HepG2 (cell line): ENCODE measurements around the gene FNDC3B. TPM values are rescaled to one million over a fixed set of nuclear protein-coding genes. Genes with fewer than 3 reads are reported as not detected.

Source experiments
- ATAC-seq: fragments of 200-7000 bp; cut with Tn5 transposase; 3 replicates; pipeline ENCODE4 v1.9.1; 2020; ENCODE audit warnings: mild to moderate bottlenecking, moderate library complexity
- BruUV-seq: library from RNA; stranded (reverse); fragments of 400-500 nt; replicated peaks from 2 replicates; lab custom pipeline; 2021; lab: Mats Ljungman, UMichigan
- CTCF ChIA-PET: fragments of 300-600 bp; formaldehyde crosslinking; extraction: SDS; loops from one replicate; lab custom pipeline; 2021; ENCODE audit warnings: low total read pairs, inconsistent platforms, low intra/inter-chr PET ratio; lab: Yijun Ruan, JAX
- POLR2A ChIA-PET: fragments of 350-600 bp; sonication (Branson Sonifier 250); formaldehyde crosslinking; loops from one replicate; lab custom pipeline; 2020; ENCODE audit warnings: antibody characterized with exemption, inconsistent platforms; lab: Yijun Ruan, JAX
- DNase-seq: peaks from one replicate; pipeline ENCODE4 v3.0.0-alpha.2; 2015; ENCODE audit warnings: low spot score
- FAIRE-seq: peaks from 3 replicates; lab custom pipeline; 2011; peaks lifted over from hg19 to GRCh38; lab: Jason Lieb, UNC
- H2AFZ ChIP-seq: one replicate; pipeline ENCODE4 v1.6.1; 2011; ENCODE audit warnings: low read length, inconsistent platforms
- H3K27ac ChIP-seq: fragments of 300-600 bp; 3 replicates; pipeline ENCODE4 v1.8.0; 2011; ENCODE audit warnings: mixed run types, mild to moderate bottlenecking, mixed read lengths, low read length, inconsistent platforms; ENCODE audit not compliant: insufficient read depth; ENCODE audit errors: extremely low read length
- H3K27me3 ChIP-seq, 2 experiments: fragments of 200-600 bp in 1 of 2; 2 replicates in 1 of 2; 3 replicates in 1 of 2; pipeline versions ENCODE4 v1.6.0 to v1.8.0; 2011; ENCODE audit warnings: low read length in 2 of 2, mild to moderate bottlenecking in 2 of 2, moderate library complexity in 2 of 2, inconsistent platforms in 1 of 2; ENCODE audit not compliant: insufficient read depth in 2 of 2, control insufficient read depth in 1 of 2
- H3K36me3 ChIP-seq, 2 experiments: fragments of 200-600 bp in 1 of 2; replicated peaks in 1 of 2; 2 replicates in 1 of 2; 3 replicates in 1 of 2; pipeline versions ENCODE4 v1.5.1 to v1.8.0; 2011; ENCODE audit warnings: low read length in 2 of 2, inconsistent platforms in 1 of 2; ENCODE audit not compliant: insufficient read depth in 2 of 2, control insufficient read depth in 1 of 2
- H3K4me1 ChIP-seq: 2 replicates; pipeline ENCODE4 v1.5.1; 2012; ENCODE audit warnings: low read length, inconsistent platforms; ENCODE audit not compliant: insufficient read depth
- H3K4me2 ChIP-seq: 2 replicates; pipeline ENCODE4 v1.6.0; 2011; ENCODE audit warnings: low read depth, low read length, inconsistent platforms
- H3K4me3 ChIP-seq, 3 experiments: fragments of 200-600 bp in 1 of 3; sonication (generic), shearing (Covaris generic) in 1 of 3; replicated peaks in 1 of 3; 2 replicates each; pipeline ENCODE4 v1.5.1; 2011 to 2016; ENCODE audit warnings: low read length in 3 of 3, inconsistent platforms in 2 of 3, low read depth in 2 of 3, mild to moderate bottlenecking in 2 of 3, control low read depth in 1 of 3, mixed read lengths in 1 of 3; ENCODE audit not compliant: insufficient read depth in 1 of 3
- H3K79me2 ChIP-seq: one replicate; pipeline ENCODE4 v1.6.1; 2011; ENCODE audit warnings: low read length, inconsistent platforms; ENCODE audit not compliant: insufficient read depth
- H3K9ac ChIP-seq: 2 replicates; pipeline ENCODE4 v1.6.0; 2011; ENCODE audit warnings: mild to moderate bottlenecking, low read depth, low read length, inconsistent platforms; ENCODE audit not compliant: insufficient read depth
- H3K9me3 ChIP-seq: 2 replicates; pipeline ENCODE4 v1.5.1; 2012; ENCODE audit warnings: mild to moderate bottlenecking, low read length
- H4K20me1 ChIP-seq: 2 replicates; pipeline ENCODE4 v1.6.0; 2011; ENCODE audit warnings: inconsistent platforms, mild to moderate bottlenecking, low read length, moderate library complexity; ENCODE audit not compliant: insufficient read depth
- ARNTL ChIP-seq: sonication (generic); formaldehyde crosslinking; IDR thresholded peaks from 2 replicates; pipeline ENCODE4 v1.4.0; 2020; ENCODE audit warnings: mild to moderate bottlenecking, missing genetic modification reagents
- IRF2 ChIP-seq: IDR thresholded peaks from 2 replicates; pipeline ENCODE4 v1.6.1; 2018; ENCODE audit warnings: missing genetic modification reagents, missing compliant biosample characterization
- POLR2A ChIP-seq, 2 experiments: IDR thresholded peaks; 2 replicates each; pipeline ENCODE4 v1.6.1; 2011; ENCODE audit warnings: low read depth in 2 of 2, low read length in 2 of 2, mild to moderate bottlenecking in 1 of 2, moderate library complexity in 1 of 2; ENCODE audit not compliant: insufficient read depth in 1 of 2
- POLR2AphosphoS5 ChIP-seq: IDR thresholded peaks from 2 replicates; pipeline ENCODE4 v1.6.1; 2012; ENCODE audit warnings: low read depth, low read length
- RBM22 ChIP-seq: fragments of 200-400 bp; formaldehyde crosslinking; optimal IDR thresholded peaks from 2 replicates; pipeline ENCODE3; 2017; ENCODE audit warnings: mild to moderate bottlenecking, low read length, moderate library complexity
- RXRA ChIP-seq: sonication (generic); formaldehyde crosslinking; IDR thresholded peaks from 2 replicates; pipeline ENCODE4 v1.5.1; 2020; ENCODE audit warnings: missing genetic modification reagents
- SAP130 ChIP-seq: IDR thresholded peaks from 2 replicates; pipeline ENCODE4 v1.6.1; 2016; ENCODE audit warnings: low read depth
- STAG1 ChIP-seq: sonication (generic); formaldehyde crosslinking; IDR thresholded peaks from 2 replicates; pipeline ENCODE4 v1.4.0; 2020; ENCODE audit warnings: missing genetic modification reagents
- TAF1 ChIP-seq: sonication (generic); formaldehyde crosslinking; IDR thresholded peaks from 2 replicates; pipeline ENCODE4 v1.4.0; 2020; ENCODE audit warnings: missing genetic modification reagents
- ZBTB42 ChIP-seq: sonication (generic); formaldehyde crosslinking; IDR thresholded peaks from 2 replicates; pipeline ENCODE4 v1.5.0; 2020; ENCODE audit warnings: mild to moderate bottlenecking, missing genetic modification reagents
- ZBTB7B ChIP-seq: sonication (generic); formaldehyde crosslinking; IDR thresholded peaks from 2 replicates; pipeline ENCODE4 v1.4.0; 2020; ENCODE audit warnings: missing genetic modification reagents
- ZFP62 ChIP-seq: sonication (generic); formaldehyde crosslinking; IDR thresholded peaks from 2 replicates; pipeline ENCODE4 v1.4.0; 2020; ENCODE audit warnings: missing genetic modification reagents
- ZNF18 ChIP-seq: sonication (generic); formaldehyde crosslinking; IDR thresholded peaks from 2 replicates; pipeline ENCODE4 v1.8.0; 2022; ENCODE audit warnings: mild to moderate bottlenecking, missing genetic modification reagents; ENCODE audit not compliant: insufficient replicate concordance
- ZNF260 ChIP-seq: sonication (generic); formaldehyde crosslinking; IDR thresholded peaks from 2 replicates; pipeline ENCODE4 v1.4.0; 2020; ENCODE audit warnings: missing genetic modification reagents, low read depth, mild to moderate bottlenecking, borderline replicate concordance
- ZNF468 ChIP-seq: sonication (generic); formaldehyde crosslinking; IDR thresholded peaks from 2 replicates; pipeline ENCODE4 v1.8.0; 2022; ENCODE audit warnings: mild to moderate bottlenecking, moderate library complexity, missing genetic modification reagents
- ZNF660 ChIP-seq: sonication (generic); formaldehyde crosslinking; IDR thresholded peaks from 2 replicates; pipeline ENCODE4 v1.5.1; 2020; ENCODE audit warnings: mild to moderate bottlenecking, low read depth, missing genetic modification reagents, borderline replicate concordance
- ZNF816 ChIP-seq: sonication (generic); formaldehyde crosslinking; IDR thresholded peaks from 2 replicates; pipeline ENCODE4 v1.8.0; 2022; ENCODE audit warnings: missing genetic modification reagents, mild to moderate bottlenecking, borderline replicate concordance
- WGBS: methylation state at CpG from one replicate; pipeline ENCODE4 v1.1.6; 2017; ENCODE audit warnings: low lambda C conversion rate; 5-methylcytosine and 5-hydroxymethylcytosine counted together
- in situ Hi-C: cut with HindIII; loops from 2 replicates; pipeline ENCODE4 v1.10.0; 2017; ENCODE audit warnings: low pct_unique_long_range_greater_than_20kb; ENCODE audit not compliant: extremely low pct_ligation_motif_present
- intact Hi-C: fragments of 100-400 bp; cut with micrococcal nuclease; formaldehyde crosslinking; loops from one replicate; pipeline ENCODE4 v1.10.0; 2022; ENCODE audit not compliant: unreplicated experiment
- polyA plus RNA-seq, 8 experiments: library from polyadenylated mRNA; depleted of rRNA in 3 of 8; stranded (reverse) in 7 of 8; unstranded in 1 of 8; fragments of >200 nt; fragmentation: Illumina TruSeq in 4 of 8; extraction: Trizol in 4 of 8; gene quantifications; 2 replicates each; pipeline versions ENCODE4 v1.2.1 to v1.2.3, GENCODE V29; 2011 to 2016; ENCODE audit warnings: low read depth in 4 of 8, missing spikeins in 1 of 8, mixed read lengths in 1 of 8; ENCODE audit not compliant: insufficient read depth in 1 of 8
- total RNA-seq, 5 experiments: library from RNA; depleted of rRNA; stranded (reverse); fragments of >200 nt; fragmentation: Illumina TruSeq; extraction: Trizol; gene quantifications; 2 replicates each; pipeline ENCODE4 v1.2.3, GENCODE V29; 2016; ENCODE audit warnings: low read depth in 1 of 5
- TF ChIP-seq, protein P1 (sequence below): sonication (generic); formaldehyde crosslinking; IDR thresholded peaks from 2 replicates; pipeline ENCODE4 v1.4.0; 2020; ENCODE audit warnings: missing genetic modification reagents
- TF ChIP-seq, protein P2 (sequence below): sonication (generic); formaldehyde crosslinking; IDR thresholded peaks from 2 replicates; pipeline ENCODE4 v1.4.0; 2020; ENCODE audit warnings: mild to moderate bottlenecking, missing genetic modification reagents

FNDC3B gene
- total and polyA plus RNA-seq, 2 of the 13 experiments (the other 11 are each of a cell fraction or from before 2014, with no cell fraction given), result 74.8 to 103 TPM

DNA sequence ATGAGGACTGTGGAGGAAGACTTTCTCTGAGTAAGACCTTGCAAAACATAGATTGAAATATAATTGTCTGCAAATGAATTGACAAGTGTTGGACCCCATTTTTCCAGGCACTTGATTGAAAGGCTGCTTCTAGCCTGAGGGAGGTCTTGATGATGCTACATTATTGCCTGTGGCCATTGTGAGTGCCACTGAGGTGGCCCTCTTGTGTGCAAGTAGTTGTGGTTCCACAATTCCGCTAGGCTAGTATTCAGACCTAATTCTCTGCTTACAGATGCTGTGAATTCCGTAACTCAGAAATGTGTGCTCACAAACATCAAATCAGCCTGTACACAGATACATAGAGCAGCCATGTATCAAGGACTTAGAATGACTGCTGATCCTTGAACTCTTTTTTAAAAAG is 34.7 kb downstream of the FNDC3B start:
- peaks cover 100% of the 10 kb centered on the region for H4K20me1 ChIP-seq

GRCh38 chr3:172074586-172074985 is 35.2 kb downstream of the FNDC3B start:
- Histone ChIP-seq H4K20me1 (peaks cover 100% of the 10 kb centered on the region), H2AFZ (no peak overlapping the region), H3K9me3 (no peaks in the 10 kb centered on the region), H3K4me1 (peaks cover 100% of the 10 kb centered on the region), H3K36me3 (peaks cover 8 to 49% of the 10 kb centered on the region in 2 experiments), H3K27ac (peak overlapping the region; percentile 38), H3K27me3 (no peaks in the 10 kb centered on the region), H3K4me3 (no peak overlapping the region), H3K79me2 (peaks cover 100% of the 10 kb centered on the region), H3K4me2 (no peak overlapping the region), H3K9ac (no peak overlapping the region)
- in situ Hi-C loops, result no loop called here
- intact Hi-C loops, result no loop called here
- FAIRE-seq, result no peak
- no TSS peak for BruUV-seq
- CTCF ChIA-PET, result no interaction called here
- WGBS, result 68% methylated on average over 4 of the region's 4 CpGs
- 0 out of 3 replicates have a peak, but pooled peaks have one; percentile 2 for ATAC-seq
- POLR2A ChIA-PET, result no interaction called here
- DNase-seq, result no peak
- TF ChIP-seq RXRA (CRISPR knock-in tag), result no peak
- TF ChIP-seq ZFP62 (CRISPR knock-in tag), result no peak
- no peak for TF ChIP-seq ZNF468 (CRISPR knock-in tag)
- TF ChIP-seq ZNF18 (CRISPR knock-in tag), result no peak
- TF ChIP-seq ARNTL (CRISPR knock-in tag), result no peak
- peak in 1 of 2 experiments; percentile 43; a peak in 1 of 4 replicates for TF ChIP-seq POLR2A (IDR thresholded peaks at IDR 0.05; ENCODE audit: insufficient read depth in 1 of 2, low read depth in 2 of 2, low read length in 2 of 2)
- no peak for TF ChIP-seq ZNF260 (CRISPR knock-in tag)
- TF ChIP-seq, protein P1, sequence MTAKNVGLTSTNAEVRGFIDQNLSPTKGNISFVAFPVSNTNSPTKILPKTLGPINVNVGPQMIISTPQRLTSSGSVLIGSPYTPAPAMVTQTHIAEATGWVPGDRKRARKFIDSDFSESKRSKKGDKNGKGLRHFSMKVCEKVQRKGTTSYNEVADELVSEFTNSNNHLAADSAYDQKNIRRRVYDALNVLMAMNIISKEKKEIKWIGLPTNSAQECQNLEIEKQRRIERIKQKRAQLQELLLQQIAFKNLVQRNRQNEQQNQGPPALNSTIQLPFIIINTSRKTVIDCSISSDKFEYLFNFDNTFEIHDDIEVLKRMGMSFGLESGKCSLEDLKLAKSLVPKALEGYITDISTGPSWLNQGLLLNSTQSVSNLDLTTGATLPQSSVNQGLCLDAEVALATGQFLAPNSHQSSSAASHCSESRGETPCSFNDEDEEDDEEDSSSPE (CRISPR knock-in tag), result no peak
- TF ChIP-seq, protein P2, sequence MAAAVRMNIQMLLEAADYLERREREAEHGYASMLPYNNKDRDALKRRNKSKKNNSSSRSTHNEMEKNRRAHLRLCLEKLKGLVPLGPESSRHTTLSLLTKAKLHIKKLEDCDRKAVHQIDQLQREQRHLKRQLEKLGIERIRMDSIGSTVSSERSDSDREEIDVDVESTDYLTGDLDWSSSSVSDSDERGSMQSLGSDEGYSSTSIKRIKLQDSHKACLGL (CRISPR knock-in tag), result no peak
- no peak for TF ChIP-seq ZNF816
- TF ChIP-seq ZNF660, result no peak
- 0 out of 2 replicates have a peak, but pooled peaks have one; percentile 14 for TF ChIP-seq IRF2 (CRISPR knock-in tag)
- no peak for TF ChIP-seq ZBTB42 (CRISPR knock-in tag)

More for the DNA sequence above, 34.7 kb downstream of the FNDC3B start:
- intact Hi-C loops, result no loop called here
- Histone ChIP-seq H3K4me2 (peak overlapping the region; percentile 10; the same call in 1 of the 2 replicates), H3K27ac (peak overlapping the region; percentile 38), H2AFZ (no peak overlapping the region), H3K9me3 (no peaks in the 10 kb centered on the region), H3K9ac (no peak overlapping the region), H3K4me3 (no peak overlapping the region), H3K79me2 (peaks cover 100% of the 10 kb centered on the region), H3K4me1 (peaks cover 100% of the 10 kb centered on the region), H3K27me3 (no peaks in the 10 kb centered on the region), H3K36me3 (peaks cover 8 to 49% of the 10 kb centered on the region in 2 experiments)
- 86% methylated on average over 2 of the region's 2 CpGs for WGBS
- ChIA-PET POLR2A (no interaction called here), CTCF (no interaction called here)
- DNase-seq (no peak), FAIRE-seq (no peak), ATAC-seq (peak; percentile 10; the same call in 1 of the 3 replicates)
- TF ChIP-seq TAF1 (CRISPR knock-in tag) (0 out of 2 replicates have a peak, but pooled peaks have one; percentile 1), ZBTB7B (no peak), SAP130 (CRISPR knock-in tag) (peak; percentile 6; the same call in 1 of the 2 replicates), STAG1 (CRISPR knock-in tag) (no peak), POLR2AphosphoS5 (0 out of 2 replicates have a peak, but pooled peaks have one; percentile 14), RBM22 (peak; percentile 88)
- BruUV-seq, result no TSS peak
- in situ Hi-C loops, result no loop called here
